ENCODE results near the gene DNM3.

The DNM3 gene

DNA sequence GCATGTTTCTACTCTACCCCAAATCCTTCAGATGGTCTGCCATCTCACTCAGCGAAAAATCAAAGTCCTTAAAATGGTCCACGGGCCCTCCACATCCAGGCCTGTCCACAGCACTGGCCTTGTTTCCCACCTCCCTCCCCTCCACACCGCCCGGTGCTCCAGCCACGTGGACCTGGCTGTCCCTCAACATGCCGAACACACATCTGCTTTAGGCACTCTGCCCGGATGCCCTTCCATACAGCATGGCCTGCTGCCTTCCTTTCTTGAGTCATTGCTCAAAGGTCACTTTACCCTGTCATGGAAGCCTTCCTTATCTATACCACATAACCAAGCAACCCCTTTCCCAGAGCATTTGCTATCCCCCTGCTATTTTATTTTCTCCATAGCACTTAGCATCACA is 143.0 kb downstream of the DNM3 start:
- Histone ChIP-seq H4K20me1 (ENCODE audit: control insufficient read depth, insufficient read depth, low read depth, low read length) (no peaks in the 10 kb centered on the region), H3K4me2 (ENCODE audit: low read length) (no peak overlapping the region), H3K79me2 (ENCODE audit: control insufficient read depth, low read length) (no peaks in the 10 kb centered on the region), H3K9me2 (replicated peaks; ENCODE audit: control insufficient read depth, low read length) (no peaks in the 10 kb centered on the region), H3K4me1 (ENCODE audit: control insufficient read depth, low read length) (no peaks in the 10 kb centered on the region), H3K27me3 (ENCODE audit: control insufficient read depth, low read length) (peaks cover 10% of the 10 kb centered on the region), H3K4me3 (ENCODE audit: low read length) (no peak overlapping the region), H3K36me3 (ENCODE audit: control insufficient read depth, low read length) (no peaks in the 10 kb centered on the region), H3K27ac (ENCODE audit: low read depth, low read length) (no peak overlapping the region), H3F3A (ENCODE audit: control insufficient read depth, insufficient read depth) (no peaks in the 10 kb centered on the region), H3K9me3 (ENCODE audit: control insufficient read depth, insufficient read depth, low read length) (no peaks in the 10 kb centered on the region)
- TF ChIP-seq, protein P1, sequence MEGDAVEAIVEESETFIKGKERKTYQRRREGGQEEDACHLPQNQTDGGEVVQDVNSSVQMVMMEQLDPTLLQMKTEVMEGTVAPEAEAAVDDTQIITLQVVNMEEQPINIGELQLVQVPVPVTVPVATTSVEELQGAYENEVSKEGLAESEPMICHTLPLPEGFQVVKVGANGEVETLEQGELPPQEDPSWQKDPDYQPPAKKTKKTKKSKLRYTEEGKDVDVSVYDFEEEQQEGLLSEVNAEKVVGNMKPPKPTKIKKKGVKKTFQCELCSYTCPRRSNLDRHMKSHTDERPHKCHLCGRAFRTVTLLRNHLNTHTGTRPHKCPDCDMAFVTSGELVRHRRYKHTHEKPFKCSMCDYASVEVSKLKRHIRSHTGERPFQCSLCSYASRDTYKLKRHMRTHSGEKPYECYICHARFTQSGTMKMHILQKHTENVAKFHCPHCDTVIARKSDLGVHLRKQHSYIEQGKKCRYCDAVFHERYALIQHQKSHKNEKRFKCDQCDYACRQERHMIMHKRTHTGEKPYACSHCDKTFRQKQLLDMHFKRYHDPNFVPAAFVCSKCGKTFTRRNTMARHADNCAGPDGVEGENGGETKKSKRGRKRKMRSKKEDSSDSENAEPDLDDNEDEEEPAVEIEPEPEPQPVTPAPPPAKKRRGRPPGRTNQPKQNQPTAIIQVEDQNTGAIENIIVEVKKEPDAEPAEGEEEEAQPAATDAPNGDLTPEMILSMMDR (IDR thresholded peaks at IDR 0.05; ENCODE audit: low read depth, low read length, poor library complexity, severe bottlenecking): no peak
- no peak for TF ChIP-seq EZH2phosphoT487 (IDR thresholded peaks at IDR 0.05; ENCODE audit: borderline replicate concordance, low read length)

DNA sequence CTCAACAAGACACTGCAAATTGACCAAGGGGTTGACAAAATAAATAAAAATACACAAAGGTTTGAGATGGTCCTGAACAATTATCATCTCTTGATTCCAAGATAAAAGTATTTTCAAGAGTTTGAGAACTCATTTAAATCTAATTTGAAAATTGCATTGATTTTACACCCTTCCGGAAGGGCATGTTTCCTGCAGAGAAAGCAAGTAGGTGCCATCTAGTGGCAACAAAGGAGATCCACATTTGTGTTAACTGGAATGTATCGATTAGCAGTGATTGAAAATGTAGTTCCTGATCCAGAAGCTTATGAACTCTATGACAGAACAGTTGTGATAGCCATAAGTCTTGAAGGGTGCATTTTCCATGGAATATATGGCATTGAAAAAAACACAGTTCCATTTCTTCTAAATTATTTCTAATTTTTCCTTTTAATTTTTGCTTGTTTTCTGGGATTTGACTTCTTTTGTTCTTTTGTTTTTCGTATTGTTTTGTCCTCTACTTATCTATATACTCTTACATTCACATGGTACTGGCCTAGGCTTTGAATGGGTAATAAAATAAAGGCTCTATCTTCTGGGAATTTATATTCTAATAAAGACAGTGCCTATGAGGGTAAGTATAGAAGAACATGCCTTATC is 143.7 kb downstream of the DNM3 start:
- H3K9me2 ChIP-seq (replicated peaks; ENCODE audit: control insufficient read depth, low read length): no peaks in the 10 kb centered on the region
- no peaks in the 10 kb centered on the region for H3K36me3 ChIP-seq (ENCODE audit: control insufficient read depth, low read length)

GRCh38 chr1:171985639-171986038 is 144.3 kb downstream of the DNM3 start:
- no peaks in the 10 kb centered on the region for H3K9me3 ChIP-seq (ENCODE audit: control insufficient read depth, insufficient read depth, low read length)
- no peak overlapping the region for H3K27ac ChIP-seq (ENCODE audit: low read depth, low read length)
- no peak overlapping the region for H3K4me3 ChIP-seq (ENCODE audit: low read length)
- peaks cover 10% of the 10 kb centered on the region for H3K27me3 ChIP-seq (ENCODE audit: control insufficient read depth, low read length)
- no peaks in the 10 kb centered on the region for H3F3A ChIP-seq (ENCODE audit: control insufficient read depth, insufficient read depth)
- no peaks in the 10 kb centered on the region for H3K36me3 ChIP-seq (ENCODE audit: control insufficient read depth, low read length)
- H4K20me1 ChIP-seq (ENCODE audit: control insufficient read depth, insufficient read depth, low read depth, low read length): no peaks in the 10 kb centered on the region
- no peak overlapping the region for H3K4me2 ChIP-seq (ENCODE audit: low read length)
- H3K79me2 ChIP-seq (ENCODE audit: control insufficient read depth, low read length): no peaks in the 10 kb centered on the region
- H3K9me2 ChIP-seq (replicated peaks; ENCODE audit: control insufficient read depth, low read length): no peaks in the 10 kb centered on the region
- TF ChIP-seq EZH2phosphoT487 (IDR thresholded peaks at IDR 0.05; ENCODE audit: borderline replicate concordance, low read length): no peak
- TF ChIP-seq, protein P1 (IDR thresholded peaks at IDR 0.05; ENCODE audit: low read depth, low read length, poor library complexity, severe bottlenecking): no peak
- H3K4me1 ChIP-seq (ENCODE audit: control insufficient read depth, low read length): no peaks in the 10 kb centered on the region

More for the DNA sequence above, 143.7 kb downstream of the DNM3 start:
- Histone ChIP-seq H3K27me3 (ENCODE audit: control insufficient read depth, low read length) (peaks cover 10% of the 10 kb centered on the region), H3K27ac (ENCODE audit: low read depth, low read length) (no peak overlapping the region), H3K4me1 (ENCODE audit: control insufficient read depth, low read length) (no peaks in the 10 kb centered on the region), H3K4me3 (ENCODE audit: low read length) (no peak overlapping the region), H4K20me1 (ENCODE audit: control insufficient read depth, insufficient read depth, low read depth, low read length) (no peaks in the 10 kb centered on the region), H3K79me2 (ENCODE audit: control insufficient read depth, low read length) (no peaks in the 10 kb centered on the region), H3K4me2 (ENCODE audit: low read length) (no peak overlapping the region), H3K9me3 (ENCODE audit: control insufficient read depth, insufficient read depth, low read length) (no peaks in the 10 kb centered on the region), H3F3A (ENCODE audit: control insufficient read depth, insufficient read depth) (no peaks in the 10 kb centered on the region)
- TF ChIP-seq, protein P1 (IDR thresholded peaks at IDR 0.05; ENCODE audit: low read depth, low read length, poor library complexity, severe bottlenecking): peak; percentile 73
- TF ChIP-seq EZH2phosphoT487 (IDR thresholded peaks at IDR 0.05; ENCODE audit: borderline replicate concordance, low read length): no peak

Measured in DOHH2 (cell line).